Tibial artery (tissue), 4 donors: ENCODE data around the gene ST8SIA5.

Experiments used
- DNase-seq, 2 donors: peaks; one replicate each; pipeline ENCODE4 v3.0.0-alpha.2; 2019
- H3K27ac ChIP-seq, 2 donors: fragments of 200-600 bp; sonication (generic) in 1 of 2; 1 replicate in 1 of 2; 2 replicates in 1 of 2; pipeline ENCODE4 v1.5.1; 2018 to 2019; ENCODE audit warnings: mild to moderate bottlenecking in 1 of 2
- H3K27me3 ChIP-seq, 2 donors: fragments of 200-600 bp; sonication (generic) in 1 of 2; one replicate each; pipeline versions ENCODE4 v1.5.1 to v1.6.0; 2016 to 2019
- H3K36me3 ChIP-seq, 3 donors: fragments of 200-600 bp; sonication (generic) in 2 of 3; one replicate each; pipeline ENCODE4 v1.5.1; 2016 to 2019; ENCODE audit warnings: mild to moderate bottlenecking in 2 of 3
- H3K4me1 ChIP-seq, 4 donors: fragments of 200-600 bp; sonication (generic) in 2 of 4; 1 replicate in 3 of 4; 2 replicates in 1 of 4; pipeline ENCODE4 v1.5.1; 2016 to 2019
- H3K4me3 ChIP-seq, 2 donors: fragments of 200-600 bp; sonication (generic) in 1 of 2; 1 replicate in 1 of 2; 2 replicates in 1 of 2; pipeline ENCODE4 v1.5.1; 2018 to 2019; ENCODE audit warnings: mild to moderate bottlenecking in 2 of 2
- H3K9me3 ChIP-seq, 3 donors: fragments of 200-600 bp; sonication (generic) in 1 of 3; one replicate each; pipeline ENCODE4 v1.5.1; 2016 to 2019
- intact Hi-C: fragments of 100-400 bp; cut with DNase I; formaldehyde crosslinking; loops from one replicate; pipeline ENCODE4 v1.15.0; 2023; ENCODE audit warnings: low total_unique reads
- TF ChIP-seq, protein P1 (sequence below), 2 experiments: fragments of 200-600 bp in 1 of 2; fragments of 450-650 bp in 1 of 2; IDR thresholded peaks; one replicate each; pipeline ENCODE4 v1.5.1; 2017 to 2019; ENCODE audit warnings: antibody characterized with exemption in 2 of 2, mild to moderate bottlenecking in 1 of 2, moderate library complexity in 1 of 2

ST8SIA5 gene

DNA sequence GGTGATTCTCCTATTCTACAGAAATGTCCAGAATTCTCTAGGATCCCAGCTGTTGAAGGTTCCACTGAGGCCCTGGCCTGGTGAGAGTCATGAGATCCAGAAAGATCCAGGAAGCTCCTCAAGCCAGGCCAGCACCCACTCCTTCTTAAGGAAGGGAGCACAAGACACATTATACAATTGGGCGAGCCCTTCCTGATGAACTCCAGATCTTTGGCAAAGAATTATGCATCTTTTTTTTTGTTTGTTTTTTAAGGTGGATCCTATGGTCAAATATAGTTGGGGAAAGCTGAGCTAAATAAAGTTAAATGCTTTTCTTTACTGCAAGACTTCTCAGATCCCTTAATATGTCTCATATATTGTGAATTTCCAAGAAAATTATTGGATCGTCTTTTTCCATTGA, 62.9 kb downstream of the ST8SIA5 start:
- intact Hi-C loops: no loop called here

DNA sequence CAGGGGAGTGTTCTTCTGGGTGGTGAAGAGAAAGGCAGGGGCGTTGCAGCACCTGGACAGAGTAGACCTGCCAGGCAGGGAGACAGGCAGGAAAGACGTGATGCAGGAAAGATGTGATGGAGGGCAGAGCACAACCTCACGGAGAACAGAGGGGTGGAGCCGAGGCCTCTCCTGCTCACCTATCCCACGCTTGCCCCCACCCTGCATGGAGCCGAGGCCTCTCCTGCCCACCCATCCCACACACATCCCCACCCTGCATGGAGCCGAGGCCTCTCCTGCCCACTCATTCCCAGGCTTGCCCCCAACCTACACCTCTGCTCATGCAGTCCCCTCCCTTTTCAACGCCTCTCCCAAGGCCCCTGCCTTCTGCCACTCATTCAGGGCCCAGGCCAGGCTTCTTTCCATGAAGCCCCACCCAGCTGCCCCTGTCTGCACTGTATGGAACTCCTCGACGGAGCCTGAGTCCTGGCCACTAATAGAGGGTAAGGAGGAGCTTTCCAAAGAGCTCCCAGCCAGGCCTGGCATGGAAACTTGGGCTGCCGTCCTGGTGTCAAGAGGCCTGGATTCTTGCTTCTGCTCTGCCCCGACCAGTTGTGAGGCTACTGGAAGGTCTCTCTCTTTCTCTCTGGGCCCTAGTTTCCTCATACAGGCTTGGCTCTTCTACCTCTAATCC, 67.9 kb downstream of the ST8SIA5 start:
- TF ChIP-seq, protein P1, sequence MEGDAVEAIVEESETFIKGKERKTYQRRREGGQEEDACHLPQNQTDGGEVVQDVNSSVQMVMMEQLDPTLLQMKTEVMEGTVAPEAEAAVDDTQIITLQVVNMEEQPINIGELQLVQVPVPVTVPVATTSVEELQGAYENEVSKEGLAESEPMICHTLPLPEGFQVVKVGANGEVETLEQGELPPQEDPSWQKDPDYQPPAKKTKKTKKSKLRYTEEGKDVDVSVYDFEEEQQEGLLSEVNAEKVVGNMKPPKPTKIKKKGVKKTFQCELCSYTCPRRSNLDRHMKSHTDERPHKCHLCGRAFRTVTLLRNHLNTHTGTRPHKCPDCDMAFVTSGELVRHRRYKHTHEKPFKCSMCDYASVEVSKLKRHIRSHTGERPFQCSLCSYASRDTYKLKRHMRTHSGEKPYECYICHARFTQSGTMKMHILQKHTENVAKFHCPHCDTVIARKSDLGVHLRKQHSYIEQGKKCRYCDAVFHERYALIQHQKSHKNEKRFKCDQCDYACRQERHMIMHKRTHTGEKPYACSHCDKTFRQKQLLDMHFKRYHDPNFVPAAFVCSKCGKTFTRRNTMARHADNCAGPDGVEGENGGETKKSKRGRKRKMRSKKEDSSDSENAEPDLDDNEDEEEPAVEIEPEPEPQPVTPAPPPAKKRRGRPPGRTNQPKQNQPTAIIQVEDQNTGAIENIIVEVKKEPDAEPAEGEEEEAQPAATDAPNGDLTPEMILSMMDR (IDR thresholded peaks at IDR 0.05): no peak
- intact Hi-C loops: no loop called here
- H3K9me3 ChIP-seq: no peaks in the 10 kb centered on the region
- H3K4me1 ChIP-seq: no peaks in the 10 kb centered on the region
- H3K27me3 ChIP-seq: no peaks in the 10 kb centered on the region
- no peak overlapping the region for H3K27ac ChIP-seq
- H3K36me3 ChIP-seq: no peaks in the 10 kb centered on the region
- H3K4me3 ChIP-seq: no peak overlapping the region
- no peak for DNase-seq

More for the DNA sequence above, 62.9 kb downstream of the ST8SIA5 start:
- H3K36me3 ChIP-seq: no peaks in the 10 kb centered on the region
- no peaks in the 10 kb centered on the region for H3K9me3 ChIP-seq
- H3K27me3 ChIP-seq: no peaks in the 10 kb centered on the region
- no peaks in the 10 kb centered on the region for H3K4me1 ChIP-seq
- no peak overlapping the region for H3K27ac ChIP-seq
- H3K4me3 ChIP-seq: no peak overlapping the region
- no peak for DNase-seq
- TF ChIP-seq, protein P1 (IDR thresholded peaks at IDR 0.05): no peak

DNA sequence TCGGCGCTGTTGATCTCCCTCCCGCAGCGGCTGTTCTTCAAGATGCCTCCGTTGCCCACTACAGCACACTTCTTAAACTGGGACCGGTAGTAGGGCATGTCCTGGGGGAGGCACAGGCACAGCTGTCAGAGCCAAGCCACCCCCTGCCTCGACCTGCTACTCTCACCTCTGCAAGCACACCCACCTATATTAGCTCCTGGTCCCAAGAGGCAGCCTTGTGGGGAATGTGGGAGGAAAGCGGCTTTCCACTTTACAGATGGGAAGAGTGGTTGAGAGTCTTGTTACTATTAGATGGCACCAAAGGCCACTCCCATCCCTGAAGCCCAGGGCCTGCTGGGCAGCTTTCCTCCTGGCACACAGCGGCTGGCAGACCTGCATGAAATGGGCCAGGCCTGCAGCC, 70.7 kb downstream of the ST8SIA5 start:
- H3K4me3 ChIP-seq: no peak overlapping the region
- TF ChIP-seq, protein P1 (IDR thresholded peaks at IDR 0.05): no peak
- intact Hi-C loops: no loop called here

DNA sequence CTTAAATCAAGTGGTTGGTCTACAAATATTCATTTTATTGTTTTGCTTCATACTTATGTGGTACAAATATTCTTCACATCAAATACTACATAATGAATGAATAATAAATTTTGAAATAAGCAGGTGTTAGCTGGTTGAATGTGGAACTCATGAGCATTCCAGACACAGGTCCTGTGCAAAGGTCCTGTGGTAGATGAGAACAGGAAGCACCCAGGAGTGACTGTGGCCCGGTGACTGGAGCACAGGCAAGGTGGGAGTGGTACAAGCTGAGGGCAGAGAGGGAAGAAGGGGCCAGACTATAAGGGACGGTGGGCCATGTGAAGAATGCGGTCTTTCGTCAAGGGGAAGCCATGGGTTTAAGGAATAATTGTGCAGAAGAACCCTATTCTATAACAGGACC, 73.6 kb downstream of the ST8SIA5 start:
- H3K9me3 ChIP-seq: no peaks in the 10 kb centered on the region
- DNase-seq: no peak
- intact Hi-C loops: no loop called here
- H3K27ac ChIP-seq: no peak overlapping the region
- H3K4me1 ChIP-seq: no peaks in the 10 kb centered on the region
- no peaks in the 10 kb centered on the region for H3K36me3 ChIP-seq
- H3K27me3 ChIP-seq: peaks cover 0 to 7% of the 10 kb centered on the region in 2 donors
- no peak overlapping the region for H3K4me3 ChIP-seq
- TF ChIP-seq, protein P1 (IDR thresholded peaks at IDR 0.05): no peak

More for the DNA sequence above, 70.7 kb downstream of the ST8SIA5 start:
- no peak overlapping the region for H3K27ac ChIP-seq
- DNase-seq: no peak
- no peaks in the 10 kb centered on the region for H3K36me3 ChIP-seq
- no peaks in the 10 kb centered on the region for H3K9me3 ChIP-seq
- H3K27me3 ChIP-seq: peaks cover 0 to under 1% of the 10 kb centered on the region in 2 donors
- no peaks in the 10 kb centered on the region for H3K4me1 ChIP-seq

DNA sequence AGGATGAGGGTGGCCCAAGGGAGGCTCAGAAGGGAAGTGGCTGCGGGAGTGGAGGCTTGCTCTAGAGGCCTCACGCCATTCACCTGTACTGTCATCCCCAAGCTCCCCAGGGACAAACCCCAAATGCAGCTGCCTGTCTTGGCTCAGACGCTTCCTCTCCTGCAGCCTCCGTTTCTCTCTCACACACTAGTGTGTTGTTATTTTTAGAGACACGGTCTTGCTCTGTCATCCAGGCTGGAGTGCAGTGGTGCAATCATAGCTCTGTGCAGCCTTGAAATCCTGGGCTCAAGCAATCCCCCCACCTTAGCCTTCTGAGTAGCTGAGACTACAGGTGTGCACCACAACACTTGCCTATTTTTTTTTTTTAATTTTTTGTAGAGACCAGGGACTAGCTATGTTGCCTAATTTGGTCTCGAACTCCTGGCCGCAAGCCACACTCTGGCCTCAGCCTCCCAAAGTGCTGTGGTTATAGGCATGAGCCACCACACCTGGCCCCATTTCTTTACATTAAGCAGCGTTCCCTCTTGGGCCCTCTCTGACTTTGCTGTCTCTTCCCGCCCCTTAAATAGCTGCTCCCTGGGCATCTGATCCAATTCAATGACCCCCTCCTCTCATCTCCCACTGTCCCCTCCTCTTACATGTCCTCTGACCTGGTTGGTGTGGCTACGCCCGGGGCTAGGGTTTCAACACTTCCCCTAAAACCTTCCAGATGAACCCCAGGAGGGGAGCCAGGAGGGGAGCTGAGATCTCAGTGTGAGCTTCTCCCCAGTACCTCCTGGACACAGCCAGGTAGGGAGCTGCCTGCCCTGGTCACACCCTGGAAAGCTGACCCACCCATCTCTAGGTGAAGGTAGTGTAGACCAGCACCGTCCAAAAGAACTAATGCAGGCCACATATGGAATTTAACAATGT, 75.8 kb downstream of the ST8SIA5 start:
- Histone ChIP-seq H3K27ac (no peak overlapping the region), H3K36me3 (no peaks in the 10 kb centered on the region), H3K4me3 (no peak overlapping the region), H3K4me1 (no peaks in the 10 kb centered on the region), H3K27me3 (peaks cover 0 to 12% of the 10 kb centered on the region in 2 donors), H3K9me3 (no peaks in the 10 kb centered on the region)
- TF ChIP-seq, protein P1 (IDR thresholded peaks at IDR 0.05): no peak
- intact Hi-C loops: no loop called here
- no peak for DNase-seq
